Measurements from ENCODE around the gene DDX23. TPM values are rescaled to one million over a fixed set of nuclear protein-coding genes. Genes with fewer than 3 reads are reported as not detected.

DDX23 gene
- total and polyA plus RNA-seq, 3 experiments from 2014 or later = 51.0 to 148 (median 147) TPM

DNA sequence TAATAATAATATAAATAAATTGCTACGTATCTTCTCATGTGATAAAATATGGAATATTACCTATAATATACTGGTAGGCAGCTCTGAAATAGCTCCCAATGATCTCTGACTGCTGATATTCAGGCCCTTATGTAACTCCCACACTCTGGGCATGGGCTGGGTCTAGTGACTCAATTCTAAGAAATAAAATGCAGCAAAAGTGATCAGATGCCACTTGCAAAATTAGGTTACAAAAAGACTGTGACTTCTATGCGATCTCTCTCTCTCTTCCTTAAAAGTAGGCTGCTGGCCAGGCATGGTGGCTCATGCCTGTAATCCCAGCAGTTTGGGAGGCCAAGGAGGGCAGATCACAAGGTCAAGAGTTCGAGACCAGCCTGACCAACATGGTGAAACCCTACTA is 44.0 kb downstream of the DDX23 start:
- no peak for DNase-seq
- ChIA-PET CTCF (interaction anchor here (1.1 kb wide), 1 partner anchor 19 kb away, joined by 3 read pairs; the partner anchor contains the start of gene ADCY6), POLR2A (no interaction called here)
- Histone ChIP-seq H3K27me3 (ENCODE audit: insufficient read depth, low read length, poor library complexity, severe bottlenecking) (no peaks in the 10 kb centered on the region), H3K4me1 (ENCODE audit: insufficient read depth, low read length) (no peaks in the 10 kb centered on the region), H3K27ac (ENCODE audit: low read depth, low read length) (no peak overlapping the region), H3K36me3 (ENCODE audit: insufficient read depth, low read length) (no peaks in the 10 kb centered on the region), H3K4me3 (ENCODE audit: low read length) (no peak overlapping the region), H3K9me3 (ENCODE audit: low read length) (no peaks in the 10 kb centered on the region)
- peaks cover 4 to 7% (median 5%) of the 10 kb centered on the region in 3 donors for H3K4me1 Mint-ChIP-seq
- no peaks in the 10 kb centered on the region for H3K27me3 Mint-ChIP-seq
- no peaks in the 10 kb centered on the region for H3K9me3 Mint-ChIP-seq
- H3K27ac Mint-ChIP-seq = no peak overlapping the region
- no peak overlapping the region for H3K4me3 Mint-ChIP-seq
- no peaks in the 10 kb centered on the region for H3K36me3 Mint-ChIP-seq

DNA sequence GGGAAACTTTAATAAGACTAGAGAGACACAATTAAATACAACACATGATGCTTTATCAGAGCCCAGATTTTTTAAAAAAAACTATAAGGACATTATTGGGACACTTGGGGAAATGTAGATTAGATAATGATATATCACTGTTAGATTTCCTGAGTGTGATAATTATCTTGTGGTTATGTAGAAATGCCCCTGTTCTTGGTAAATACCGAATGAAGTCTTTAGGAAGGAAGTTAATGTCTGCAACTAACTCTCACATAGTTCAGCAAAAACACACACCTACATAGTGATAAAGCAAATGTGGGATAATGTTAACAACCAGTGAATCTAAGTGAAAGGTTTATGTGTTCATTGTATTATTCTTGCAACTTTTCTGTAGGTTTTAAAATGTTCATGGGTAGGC is 48.3 kb downstream of the DDX23 start:
- Mint-ChIP-seq H3K4me1 (peaks cover 4 to 7% (median 5%) of the 10 kb centered on the region in 3 donors), H3K27ac (no peak overlapping the region), H3K27me3 (peaks cover 0 to 3% of the 10 kb centered on the region in 2 donors), H3K36me3 (no peaks in the 10 kb centered on the region), H3K4me3 (no peak overlapping the region), H3K9me3 (no peaks in the 10 kb centered on the region)
- H3K4me1 ChIP-seq (ENCODE audit: insufficient read depth, low read length) = no peaks in the 10 kb centered on the region
- no peaks in the 10 kb centered on the region for H3K9me3 ChIP-seq (ENCODE audit: low read length)
- ChIA-PET POLR2A (no interaction called here), CTCF (interaction anchor here (2.6 kb wide), 1 partner anchor 11 kb away, joined by 10 read pairs; no protein-coding TSS in a partner anchor)
- no peaks in the 10 kb centered on the region for H3K36me3 ChIP-seq (ENCODE audit: insufficient read depth, low read length)
- no peak for DNase-seq
- no peak overlapping the region for H3K27ac ChIP-seq (ENCODE audit: low read depth, low read length)
- no peak overlapping the region for H3K4me3 ChIP-seq (ENCODE audit: low read length)
- no peaks in the 10 kb centered on the region for H3K27me3 ChIP-seq (ENCODE audit: insufficient read depth, low read length, poor library complexity, severe bottlenecking)

DNA sequence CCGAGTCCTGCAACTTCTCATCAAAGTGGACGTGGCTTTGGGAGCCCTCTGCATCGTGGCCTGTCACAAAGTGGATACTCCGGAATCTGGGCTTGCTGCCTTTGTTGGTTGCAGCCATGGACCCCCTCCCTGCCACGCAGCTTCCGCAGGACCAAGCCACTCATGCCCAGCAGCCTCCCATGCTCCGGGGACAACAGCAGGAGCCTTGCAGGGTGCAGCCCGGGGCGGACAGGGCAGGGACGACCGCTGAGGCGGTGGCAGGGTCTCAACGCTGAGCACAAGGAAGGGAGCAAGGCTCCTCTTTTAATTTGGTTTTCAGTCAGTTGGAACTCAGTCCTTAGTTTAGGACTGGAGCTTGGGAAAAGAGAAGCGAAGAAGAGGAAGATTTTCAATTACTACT is 51.0 kb downstream of the DDX23 start:
- Mint-ChIP-seq H3K4me3 (no peak overlapping the region), H3K27ac (no peak overlapping the region), H3K9me3 (no peaks in the 10 kb centered on the region), H3K4me1 (peaks cover 5 to 7% (median 5%) of the 10 kb centered on the region in 3 donors), H3K27me3 (peaks cover 0 to 3% of the 10 kb centered on the region in 2 donors), H3K36me3 (no peaks in the 10 kb centered on the region)
- POLR2A ChIA-PET = no interaction called here
- Histone ChIP-seq H3K4me1 (ENCODE audit: insufficient read depth, low read length) (no peaks in the 10 kb centered on the region), H3K27me3 (ENCODE audit: insufficient read depth, low read length, poor library complexity, severe bottlenecking) (no peaks in the 10 kb centered on the region), H3K36me3 (ENCODE audit: insufficient read depth, low read length) (no peaks in the 10 kb centered on the region), H3K27ac (ENCODE audit: low read depth, low read length) (no peak overlapping the region), H3K9me3 (ENCODE audit: low read length) (no peaks in the 10 kb centered on the region), H3K4me3 (ENCODE audit: low read length) (no peak overlapping the region)
- DNase-seq = no peak
- CTCF ChIA-PET = interaction anchor here (1.3 to 1.6 kb wide), 2 partner anchors 9 to 14 kb away, joined by 3 read pairs; no protein-coding TSS in a partner anchor

- H3K36me3 Mint-ChIP-seq = no peaks in the 10 kb centered on the region
- no peaks in the 10 kb centered on the region for H3K27me3 ChIP-seq (ENCODE audit: insufficient read depth, low read length, poor library complexity, severe bottlenecking)
- H3K9me3 Mint-ChIP-seq = no peaks in the 10 kb centered on the region
- no peak overlapping the region for H3K4me3 ChIP-seq (ENCODE audit: low read length)
- DNase-seq = no peak
- H3K9me3 ChIP-seq (ENCODE audit: low read length) = no peaks in the 10 kb centered on the region
- peaks cover 0 to 3% of the 10 kb centered on the region in 2 donors for H3K27me3 Mint-ChIP-seq
- no peaks in the 10 kb centered on the region for H3K4me1 ChIP-seq (ENCODE audit: insufficient read depth, low read length)
- no peak overlapping the region for H3K4me3 Mint-ChIP-seq
- H3K27ac Mint-ChIP-seq = no peak overlapping the region
- ChIA-PET POLR2A (no interaction called here), CTCF (interaction anchor here (1.3 kb wide), 1 partner anchor 9 kb away, joined by 3 read pairs; no protein-coding TSS in a partner anchor)
- H3K4me1 Mint-ChIP-seq = peaks cover 7 to 9% (median 8%) of the 10 kb centered on the region in 3 donors
- H3K36me3 ChIP-seq (ENCODE audit: insufficient read depth, low read length) = no peaks in the 10 kb centered on the region
- no peak overlapping the region for H3K27ac ChIP-seq (ENCODE audit: low read depth, low read length)
Observed at GRCh38 chr12:48800457-48800856, 51.5 kb downstream of the DDX23 start.

DNA sequence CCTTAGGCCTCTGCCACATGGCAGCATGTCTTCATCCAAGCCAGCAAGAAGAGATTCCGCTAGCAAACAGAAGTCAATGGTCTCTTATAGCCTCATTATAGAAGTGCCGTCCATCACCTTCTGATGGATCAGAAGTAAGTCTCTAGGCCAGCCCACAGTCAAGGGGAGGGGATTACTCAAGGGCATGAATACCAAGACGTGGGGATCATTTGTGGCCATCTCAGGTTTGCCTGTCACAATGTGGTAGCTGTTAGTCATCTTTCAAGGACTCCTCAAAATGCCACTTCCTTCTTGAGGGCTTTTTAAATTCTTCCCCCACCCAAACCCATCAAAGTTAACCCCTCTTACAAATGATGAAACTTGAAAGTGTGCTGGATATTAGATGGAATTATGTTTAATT is 55.0 kb downstream of the DDX23 start:
- H3K27me3 Mint-ChIP-seq = peaks cover 4 to 17% of the 10 kb centered on the region in 2 donors
- Histone ChIP-seq H3K9me3 (ENCODE audit: low read length) (no peaks in the 10 kb centered on the region), H3K27me3 (ENCODE audit: insufficient read depth, low read length, poor library complexity, severe bottlenecking) (no peaks in the 10 kb centered on the region), H3K36me3 (ENCODE audit: insufficient read depth, low read length) (no peaks in the 10 kb centered on the region), H3K4me3 (ENCODE audit: low read length) (no peak overlapping the region), H3K4me1 (ENCODE audit: insufficient read depth, low read length) (no peaks in the 10 kb centered on the region), H3K27ac (ENCODE audit: low read depth, low read length) (no peak overlapping the region)
- DNase-seq = no peak
- H3K9me3 Mint-ChIP-seq = no peaks in the 10 kb centered on the region
- ChIA-PET CTCF (interaction anchor here (0.9 to 7.3 kb wide), 6 partner anchors 8 to 47 kb away, joined by 3 to 88 read pairs (median 5); no protein-coding TSS in a partner anchor), POLR2A (interaction anchor here (0.6 kb wide), 1 partner anchor 141 kb away, joined by 3 read pairs; no protein-coding TSS in a partner anchor)
- H3K4me3 Mint-ChIP-seq = no peak overlapping the region
- H3K27ac Mint-ChIP-seq = no peak overlapping the region
- H3K36me3 Mint-ChIP-seq = no peaks in the 10 kb centered on the region
- H3K4me1 Mint-ChIP-seq = peaks cover 0 to 5% (median 3%) of the 10 kb centered on the region in 3 donors

DNA sequence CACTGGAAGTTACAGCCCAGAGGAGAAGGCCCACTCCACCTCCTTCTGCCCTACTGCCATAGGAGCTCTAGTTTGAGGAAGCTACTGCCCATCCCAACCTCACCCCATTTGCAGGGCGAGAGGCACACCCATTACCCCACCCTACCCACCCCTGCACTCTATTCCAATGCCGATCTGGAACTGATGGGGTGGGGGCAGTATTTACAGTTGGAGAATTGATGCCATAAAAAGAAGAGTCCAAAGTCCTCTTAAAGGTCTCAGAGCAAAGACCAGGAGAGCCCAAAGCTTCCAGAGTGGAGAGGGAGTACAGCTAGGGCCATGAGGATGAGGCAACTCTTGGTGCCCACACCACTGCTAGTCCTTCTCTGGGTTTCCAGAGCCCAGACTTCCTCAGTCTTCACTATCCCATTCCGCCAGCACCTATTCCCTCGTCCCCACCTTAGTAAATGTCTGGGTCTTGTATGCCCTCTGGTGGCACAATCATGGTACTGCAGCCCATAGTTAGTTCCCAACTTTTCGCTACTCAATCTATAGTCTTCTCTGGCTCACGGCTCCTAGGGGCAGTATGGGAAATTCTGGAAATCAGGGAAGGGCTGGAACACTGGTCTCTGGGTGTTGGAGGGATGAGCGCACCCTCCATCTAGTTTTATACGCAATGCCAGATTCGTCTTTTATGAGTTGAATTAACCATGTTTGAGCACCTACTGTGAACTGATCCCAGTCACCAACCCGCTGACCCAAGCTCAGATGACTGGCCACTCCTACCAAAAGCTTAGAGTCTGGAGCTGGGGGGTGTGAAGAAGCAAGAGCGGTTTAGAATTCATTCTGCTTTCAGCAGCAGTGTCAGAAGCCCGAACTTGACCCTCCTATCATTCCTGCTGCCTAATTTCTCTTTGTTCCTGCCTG is 56.2 kb downstream of the DDX23 start:
- DNase-seq = peak; percentile 32 to 67 (median 49)
- H3K27me3 Mint-ChIP-seq = peaks cover 9 to 17% of the 10 kb centered on the region in 2 donors
- Histone ChIP-seq H3K4me1 (ENCODE audit: insufficient read depth, low read length) (no peaks in the 10 kb centered on the region), H3K9me3 (ENCODE audit: low read length) (no peaks in the 10 kb centered on the region), H3K27me3 (ENCODE audit: insufficient read depth, low read length, poor library complexity, severe bottlenecking) (no peaks in the 10 kb centered on the region), H3K36me3 (ENCODE audit: insufficient read depth, low read length) (no peaks in the 10 kb centered on the region), H3K4me3 (ENCODE audit: low read length) (no peak overlapping the region), H3K27ac (ENCODE audit: low read depth, low read length) (no peak overlapping the region)
- peaks cover 0 to 5% (median 3%) of the 10 kb centered on the region in 3 donors for H3K4me1 Mint-ChIP-seq
- H3K36me3 Mint-ChIP-seq = no peaks in the 10 kb centered on the region
- H3K9me3 Mint-ChIP-seq = no peaks in the 10 kb centered on the region
- ChIA-PET CTCF (interaction anchor here (0.6 to 7.3 kb wide), 19 partner anchors 9 to 265 kb away, joined by 3 to 88 read pairs (median 3); no protein-coding TSS in a partner anchor), POLR2A (no interaction called here)
- peak overlapping the region in 1 of 8 donors; percentile 41 for H3K27ac Mint-ChIP-seq
- no peak overlapping the region for H3K4me3 Mint-ChIP-seq

DNA sequence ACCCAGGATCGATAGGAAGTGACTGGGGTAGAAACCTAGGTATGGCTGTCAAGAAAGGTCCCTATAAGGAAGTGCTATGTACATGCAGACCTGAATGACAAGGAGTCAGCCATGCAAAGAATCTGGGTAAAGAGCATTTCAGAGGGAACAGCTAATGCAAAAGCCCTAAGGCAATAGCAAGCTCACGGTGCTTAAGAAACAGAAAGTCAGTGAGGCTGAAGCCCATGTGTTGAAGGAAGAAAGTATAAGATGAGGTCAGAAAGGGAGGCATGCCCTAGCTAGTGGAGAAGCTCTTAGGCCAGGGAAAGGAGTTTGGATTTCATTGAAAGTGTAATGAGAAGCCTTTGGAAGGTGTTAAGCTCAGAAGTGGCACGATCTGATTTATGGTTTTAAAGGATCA is 57.1 kb downstream of the DDX23 start:
- POLR2A ChIA-PET = no interaction called here
- Mint-ChIP-seq H3K4me1 (peaks cover under 1 to 10% (median 3%) of the 10 kb centered on the region in 3 donors), H3K4me3 (no peak overlapping the region), H3K27me3 (peaks cover 15 to 24% of the 10 kb centered on the region in 2 donors), H3K27ac (no peak overlapping the region), H3K36me3 (no peaks in the 10 kb centered on the region), H3K9me3 (no peaks in the 10 kb centered on the region)
- Histone ChIP-seq H3K36me3 (ENCODE audit: insufficient read depth, low read length) (no peaks in the 10 kb centered on the region), H3K27me3 (ENCODE audit: insufficient read depth, low read length, poor library complexity, severe bottlenecking) (peaks cover 2% of the 10 kb centered on the region), H3K27ac (ENCODE audit: low read depth, low read length) (no peak overlapping the region), H3K4me1 (ENCODE audit: insufficient read depth, low read length) (no peaks in the 10 kb centered on the region), H3K4me3 (ENCODE audit: low read length) (no peak overlapping the region), H3K9me3 (ENCODE audit: low read length) (no peaks in the 10 kb centered on the region)
- no peak for DNase-seq
- CTCF ChIA-PET = interaction anchor here (0.9 to 7.3 kb wide), 13 partner anchors 9 to 117 kb away, joined by 3 to 88 read pairs (median 4); no protein-coding TSS in a partner anchor

GRCh38 chr12:48793696-48794095 is 58.3 kb downstream of the DDX23 start:
- H3K9me3 ChIP-seq (ENCODE audit: low read length) = no peaks in the 10 kb centered on the region
- H3K36me3 ChIP-seq (ENCODE audit: insufficient read depth, low read length) = no peaks in the 10 kb centered on the region
- Mint-ChIP-seq H3K9me3 (no peaks in the 10 kb centered on the region), H3K4me1 (peaks cover 3 to 17% (median 4%) of the 10 kb centered on the region in 3 donors), H3K27ac (no peak overlapping the region), H3K27me3 (peaks cover 17 to 28% of the 10 kb centered on the region in 2 donors), H3K36me3 (no peaks in the 10 kb centered on the region), H3K4me3 (no peak overlapping the region)
- ChIA-PET CTCF (interaction anchor here (1.2 to 7.3 kb wide), 4 partner anchors 21 to 97 kb away, joined by 3 to 88 read pairs (median 20); no protein-coding TSS in a partner anchor), POLR2A (no interaction called here)
- peaks cover 5% of the 10 kb centered on the region for H3K27me3 ChIP-seq (ENCODE audit: insufficient read depth, low read length, poor library complexity, severe bottlenecking)
- no peak overlapping the region for H3K27ac ChIP-seq (ENCODE audit: low read depth, low read length)
- no peak overlapping the region for H3K4me3 ChIP-seq (ENCODE audit: low read length)
- no peak for DNase-seq
- no peaks in the 10 kb centered on the region for H3K4me1 ChIP-seq (ENCODE audit: insufficient read depth, low read length)

Measured in CD8-positive, alpha-beta memory T cell (primary cell).